CD1c-positive myeloid dendritic cell (primary cell): Measurements from ENCODE around the gene TSPAN9.

ENCODE experiments used
- DNase-seq: peaks from one replicate; pipeline ENCODE4 v3.0.0-alpha.2; 2016; ENCODE audit errors: extremely low spot score

TSPAN9 gene

DNA sequence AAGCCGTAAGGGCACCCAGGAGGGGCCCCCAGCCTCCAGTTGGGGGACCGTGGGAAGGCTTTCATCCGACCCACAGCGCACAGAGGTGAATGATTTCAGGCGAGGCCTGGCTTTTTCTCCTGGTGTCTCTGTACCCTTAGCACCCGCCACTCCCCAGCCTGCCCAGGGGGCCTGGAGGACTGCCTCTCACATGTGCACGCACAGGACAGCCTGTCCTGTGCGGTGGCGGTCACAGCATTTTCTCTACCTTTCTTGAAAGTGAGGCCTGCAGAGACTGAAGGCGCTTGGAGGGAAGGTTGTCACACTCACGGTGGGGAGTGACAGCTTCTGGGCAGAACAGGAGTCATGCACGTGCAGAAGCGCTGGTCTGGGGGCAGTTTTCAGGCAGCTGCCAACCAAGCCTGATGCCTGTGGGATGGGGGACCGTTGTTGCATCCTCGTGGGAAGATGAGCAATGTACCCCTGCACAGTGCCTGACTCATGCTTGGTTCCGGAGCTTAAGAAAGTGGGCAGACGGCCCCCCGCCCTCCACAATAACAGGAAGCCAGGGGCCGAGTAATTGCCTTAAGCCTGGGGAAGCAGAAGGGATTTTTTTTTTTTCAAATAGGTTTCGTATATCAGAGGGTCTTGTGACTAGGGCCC is 148.1 kb downstream of the TSPAN9 start:
- DNase-seq, result no peak

DNA sequence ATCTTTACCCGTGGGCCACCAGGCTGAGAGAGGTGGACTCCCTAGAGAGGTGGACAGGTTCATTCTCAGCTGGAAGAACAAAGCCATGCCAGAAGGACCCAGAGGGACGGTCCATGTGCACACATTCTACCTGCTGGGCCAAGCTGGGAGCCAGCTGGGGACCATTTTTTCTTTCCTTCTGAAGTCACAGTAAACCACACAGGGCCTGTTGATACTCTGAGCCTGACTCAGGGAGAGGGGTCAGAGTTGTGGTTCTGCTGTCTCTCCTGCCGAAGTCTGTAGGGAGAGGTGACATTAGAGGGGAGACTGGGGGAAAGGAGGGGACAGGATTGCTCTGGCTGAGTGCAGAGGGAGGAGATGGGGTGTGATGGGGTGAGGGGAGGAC is 148.6 kb downstream of the TSPAN9 start:
- no peak for DNase-seq

DNA sequence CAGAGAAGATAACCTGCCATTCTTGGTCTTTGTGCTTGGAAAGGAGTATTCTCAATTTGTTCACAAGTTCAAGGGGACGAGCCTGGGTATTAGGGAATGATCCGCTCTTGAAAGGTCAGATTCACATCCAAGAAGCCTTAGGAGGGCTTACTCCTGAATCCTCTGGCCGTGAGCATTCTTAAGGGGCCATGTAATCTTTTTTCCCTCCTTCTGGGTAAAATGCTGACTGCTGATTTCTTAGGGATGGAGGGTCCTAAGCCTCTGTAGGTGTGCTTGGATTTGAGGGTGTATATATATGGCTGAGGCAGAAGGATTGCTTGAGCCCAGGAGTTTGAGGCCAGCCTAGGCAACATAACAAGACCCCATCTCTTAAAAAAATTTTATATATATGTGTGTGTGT is 149.1 kb downstream of the TSPAN9 start:
- DNase-seq, result no peak

DNA sequence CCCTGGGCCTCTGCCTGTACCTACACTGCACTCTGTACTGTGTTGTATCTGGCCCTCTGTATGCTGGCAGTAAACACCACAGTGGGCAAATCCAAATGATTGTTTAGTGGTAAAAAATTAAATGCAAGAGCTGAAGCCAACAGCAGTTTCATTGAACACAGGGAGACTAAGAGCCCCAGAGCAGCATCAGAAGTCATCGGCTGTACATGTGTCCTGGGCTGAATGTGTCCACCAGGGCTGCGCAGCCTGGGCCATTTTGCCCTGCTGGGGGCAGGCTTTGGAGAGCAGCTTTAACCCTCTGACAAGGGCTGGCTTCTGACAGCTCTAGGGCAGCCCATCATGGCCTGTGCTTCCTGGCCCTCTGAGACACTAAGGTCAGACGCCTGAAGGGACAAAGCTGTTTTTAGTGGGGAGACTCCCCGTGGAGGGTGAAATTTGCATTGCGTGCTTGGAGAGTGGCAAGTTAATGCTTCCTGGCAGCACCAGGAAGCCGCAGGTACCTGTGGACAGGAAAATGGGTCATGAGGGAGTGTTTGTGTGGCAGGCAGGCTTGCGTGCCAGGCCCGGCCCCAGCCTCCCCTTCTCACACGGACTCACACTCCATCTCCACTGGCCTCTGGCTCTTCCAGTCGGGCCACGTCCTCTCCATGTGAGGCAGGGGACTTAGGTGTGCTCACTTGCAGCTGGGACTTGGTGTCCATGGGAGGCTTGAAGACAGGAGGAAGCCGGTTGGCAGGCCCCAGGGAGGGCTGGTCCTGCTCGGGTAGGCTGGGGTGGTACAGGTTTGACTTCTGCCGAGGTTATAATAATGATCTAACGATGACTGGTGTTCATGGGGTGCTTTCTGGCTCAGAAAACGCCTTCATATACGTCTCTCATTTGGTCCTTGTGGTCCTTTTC is 150.1 kb downstream of the TSPAN9 start:
- no peak for DNase-seq

- no peak for DNase-seq
These were observed 151.4 kb downstream of the TSPAN9 start for GRCh38 chr12:3228552-3228951.

- DNase-seq, result no peak
These were observed 152.4 kb downstream of the TSPAN9 start for GRCh38 chr12:3229577-3229976.

DNA sequence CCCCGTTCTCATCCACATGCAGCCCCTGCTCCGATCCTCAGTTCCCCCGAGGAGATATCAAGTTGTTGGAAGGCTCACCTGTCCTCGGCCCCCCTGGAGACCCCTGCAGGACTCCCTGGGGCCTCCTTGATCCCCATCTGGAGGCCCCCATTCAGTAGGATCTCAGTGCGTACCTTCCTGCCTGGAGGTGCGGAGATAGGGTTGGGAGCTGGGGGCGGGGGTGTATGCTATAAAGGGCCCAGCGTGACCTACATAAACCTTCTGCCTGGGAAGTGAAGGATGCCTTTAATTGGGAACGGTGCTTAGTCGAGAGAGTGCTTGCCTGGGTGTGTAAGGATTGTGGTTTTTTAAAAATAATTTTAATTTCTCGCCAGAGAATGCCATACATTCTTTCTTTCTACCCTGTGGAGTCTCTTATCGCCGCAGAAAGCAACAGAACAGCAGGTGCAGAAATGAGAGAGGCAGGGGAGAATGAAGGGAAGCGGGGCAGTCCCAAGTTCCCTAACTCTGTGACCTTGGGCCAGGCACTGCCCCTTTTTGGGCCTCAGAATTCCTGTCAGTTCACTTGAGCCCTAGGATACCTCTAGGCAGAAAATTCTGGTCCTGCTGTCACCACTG is 153.7 kb downstream of the TSPAN9 start:
- DNase-seq, result no peak

DNA sequence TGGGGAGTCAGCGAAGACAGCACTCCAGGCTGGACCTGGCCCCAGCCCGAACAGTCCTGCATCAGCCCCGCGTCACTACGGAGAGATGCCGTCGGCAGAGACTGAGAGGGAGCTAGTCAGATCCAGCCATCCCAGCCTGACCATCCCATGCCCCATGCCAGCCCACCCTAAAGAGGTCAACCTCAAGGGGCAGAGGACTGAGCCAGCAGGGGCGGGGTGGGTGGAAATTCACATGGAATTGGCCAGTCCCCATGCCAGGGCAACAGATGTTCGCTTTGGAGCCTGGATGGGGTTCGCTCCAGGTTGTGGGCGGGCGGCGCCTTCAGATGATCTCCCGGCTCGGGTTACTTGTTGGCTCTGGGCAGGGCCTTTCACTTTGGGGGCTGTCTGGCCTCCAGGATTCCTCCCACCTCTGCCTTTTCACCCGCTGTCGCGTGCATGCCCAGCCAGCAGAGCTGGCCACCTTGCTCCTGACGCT is 154.3 kb downstream of the TSPAN9 start:
- DNase-seq, result no peak

DNA sequence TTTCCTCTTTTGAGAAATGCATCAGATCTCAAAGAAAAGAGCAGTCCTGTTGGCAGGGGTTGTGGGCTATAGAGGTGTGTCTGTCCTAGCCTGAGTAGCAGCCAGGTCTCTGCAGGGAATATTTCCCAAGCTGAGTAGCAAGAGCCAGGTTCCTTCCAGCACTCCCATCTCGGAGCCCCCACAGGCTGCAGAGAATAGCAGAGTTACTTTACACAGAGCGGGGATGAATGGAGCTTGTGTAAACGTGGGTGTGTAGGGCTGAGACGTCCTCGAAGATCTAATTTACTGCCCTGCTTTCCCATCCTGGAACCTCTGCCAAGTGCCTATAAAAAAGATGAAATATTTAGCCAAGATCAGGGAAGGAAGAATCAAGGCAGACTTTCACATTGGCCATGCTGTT is 156.6 kb downstream of the TSPAN9 start:
- no peak for DNase-seq

GRCh38 chr12:3236345-3237187 is 159.4 kb downstream of the TSPAN9 start:
- no peak for DNase-seq

DNA sequence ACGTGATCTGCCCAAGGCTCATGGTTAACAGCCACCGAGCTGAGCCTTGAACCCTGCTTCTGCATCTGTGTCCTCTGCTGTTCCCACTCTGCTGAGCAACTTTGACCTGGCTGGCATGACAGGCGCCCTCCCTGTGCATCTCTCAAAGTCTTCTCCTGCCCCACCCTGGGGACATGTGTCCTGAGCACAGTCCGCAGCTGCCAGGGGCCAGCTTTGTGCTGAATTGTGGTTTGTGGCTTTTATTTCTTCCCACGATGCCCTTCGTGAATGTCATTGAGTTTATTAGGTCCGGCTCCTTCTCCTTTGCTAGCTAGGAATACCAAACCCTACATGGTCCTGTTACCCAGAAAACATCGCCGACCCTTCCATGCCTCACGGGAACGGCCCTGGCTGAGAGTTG is 161.0 kb downstream of the TSPAN9 start:
- no peak for DNase-seq

DNA sequence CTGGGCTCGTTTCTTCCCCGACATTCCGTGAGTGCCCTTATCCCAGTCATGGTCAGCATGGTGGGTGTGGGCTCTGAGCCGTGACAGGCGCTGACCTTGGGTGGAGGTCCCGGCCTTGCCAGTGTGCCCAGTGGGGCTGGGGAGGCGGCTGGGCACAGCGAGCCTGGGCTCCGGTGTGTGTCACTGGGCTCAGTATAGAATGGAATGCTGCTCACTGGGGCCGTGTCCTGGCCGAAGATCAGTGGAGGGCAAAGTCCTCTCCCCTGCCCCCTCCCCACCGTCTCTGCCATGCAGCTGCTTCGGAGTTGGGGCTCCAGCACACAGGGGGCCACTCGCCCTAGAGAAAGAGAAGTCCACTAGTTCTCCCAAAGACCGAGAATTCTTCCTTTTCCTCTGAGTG is 164.4 kb downstream of the TSPAN9 start:
- no peak for DNase-seq

DNA sequence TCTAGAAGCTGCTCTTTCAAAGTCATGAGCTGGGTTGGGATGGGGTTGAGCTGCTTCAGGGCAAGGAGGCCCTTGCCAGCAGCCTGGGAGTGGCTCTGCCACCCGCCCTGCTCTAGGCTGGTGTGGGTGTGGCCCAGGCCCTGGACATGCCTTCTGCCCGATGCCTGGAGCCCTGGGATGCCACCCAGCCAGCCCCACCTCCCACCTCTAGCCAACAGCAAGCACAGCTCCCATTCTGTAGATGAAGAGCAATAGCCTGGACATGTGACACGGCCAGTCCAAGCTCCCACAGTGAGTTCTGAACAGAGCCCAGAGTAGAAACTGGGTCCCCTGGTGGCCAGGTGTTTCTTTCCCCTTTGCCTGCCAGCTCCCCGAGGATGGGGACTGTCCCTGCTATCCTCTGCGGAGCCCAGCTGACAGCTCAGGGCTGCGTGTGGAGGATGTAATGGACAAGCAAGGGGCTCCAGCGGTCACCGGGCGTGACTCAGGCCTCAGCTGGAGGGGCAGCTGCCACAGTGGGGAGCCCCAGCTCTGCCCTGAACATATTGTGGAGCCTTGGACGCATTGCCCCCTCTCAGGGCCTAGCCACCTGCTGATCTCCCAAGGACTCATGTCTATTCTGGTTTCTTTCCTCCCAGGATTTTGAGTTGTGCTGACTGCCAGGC is 165.2 kb downstream of the TSPAN9 start:
- DNase-seq, result no peak

DNA sequence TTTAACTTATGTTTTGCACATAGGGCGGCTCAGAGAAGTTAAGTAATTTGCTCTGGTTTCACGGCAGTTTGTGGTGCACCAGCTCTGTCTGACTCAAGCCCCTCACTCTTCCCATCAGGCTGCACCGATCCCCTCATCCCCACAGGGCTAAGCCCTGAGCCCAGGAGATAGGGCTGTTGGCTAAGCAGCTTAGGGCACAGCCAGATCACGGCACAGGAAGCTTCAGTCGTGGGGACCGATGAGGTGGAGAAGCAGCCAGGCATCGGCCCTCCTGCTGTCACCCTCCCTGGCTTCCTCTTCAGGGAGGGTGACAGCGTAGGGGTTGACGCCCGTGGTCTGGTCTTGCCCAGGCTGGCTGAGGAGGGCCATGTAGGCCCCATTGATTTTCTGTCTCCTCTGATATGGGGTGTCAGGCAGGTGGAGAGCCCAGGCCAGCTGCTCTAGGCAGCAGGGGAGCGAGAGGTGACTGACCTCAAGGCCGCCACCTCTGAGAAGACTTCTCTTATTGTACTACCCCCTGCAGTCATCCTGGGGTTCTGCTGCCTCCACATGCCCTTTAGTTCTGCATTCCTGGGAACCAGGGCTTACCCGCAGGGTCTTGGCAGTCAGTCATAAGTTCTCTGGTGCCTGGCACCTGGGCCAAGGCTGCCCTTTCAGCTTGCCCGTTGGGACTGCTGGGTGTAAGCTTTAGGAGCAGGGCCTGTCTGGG is 166.4 kb downstream of the TSPAN9 start:
- DNase-seq, result no peak

GRCh38 chr12:3244219-3244750 is 167.1 kb downstream of the TSPAN9 start:
- no peak for DNase-seq

- no peak for DNase-seq
These were observed 169.1 kb downstream of the TSPAN9 start for GRCh38 chr12:3246253-3246652.

DNA sequence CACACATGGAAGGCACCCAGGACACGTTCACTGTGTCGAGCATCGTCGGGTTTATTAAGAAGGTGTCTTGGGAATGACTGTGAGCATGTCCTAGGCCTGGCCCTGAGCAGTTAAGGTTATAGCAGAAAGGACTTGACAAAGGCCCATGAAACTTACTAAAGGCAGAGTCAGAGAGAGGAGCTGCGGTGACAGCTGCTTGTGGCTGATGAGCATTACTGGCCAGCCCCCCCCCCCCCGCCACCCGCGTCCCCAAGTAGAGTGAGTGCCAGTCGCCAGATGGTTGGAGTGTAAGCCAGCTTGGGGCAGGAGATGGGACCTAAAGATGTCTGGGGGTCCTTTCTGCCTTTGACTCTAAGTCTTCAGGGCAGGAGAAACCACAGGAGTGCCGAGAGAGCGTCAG is 169.9 kb downstream of the TSPAN9 start:
- DNase-seq, result no peak

DNA sequence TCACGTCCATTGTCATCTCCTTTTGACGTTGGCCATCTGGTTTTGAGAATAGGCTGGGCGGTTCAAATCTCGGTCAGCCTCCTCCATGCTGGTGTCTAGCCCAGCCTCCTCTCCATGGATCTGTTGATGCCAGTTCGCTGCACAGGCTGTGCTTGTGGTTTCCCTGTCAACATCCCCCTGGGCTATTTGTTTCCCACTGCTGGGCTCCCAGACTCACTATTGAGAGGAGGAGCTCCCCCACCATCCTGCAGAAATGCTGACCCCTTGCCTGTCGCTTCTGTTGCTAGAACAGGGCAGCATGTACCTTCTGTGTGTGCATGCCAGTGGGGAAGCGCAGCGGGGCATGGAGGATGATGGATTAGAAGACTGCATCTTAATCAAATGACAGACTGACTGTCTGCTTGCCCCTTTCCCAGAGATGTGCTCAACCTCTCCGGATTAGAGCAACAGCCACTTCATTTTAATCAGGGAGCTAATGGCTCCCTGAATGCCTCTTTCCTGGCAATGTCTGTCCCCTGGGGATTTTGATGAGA is 170.5 kb downstream of the TSPAN9 start:
- no peak for DNase-seq

GRCh38 chr12:3249081-3249800 is 172.1 kb downstream of the TSPAN9 start:
- no peak for DNase-seq
